SIG-M5 treated with dmso at 0.1 percent for 504 hours (cell line): ENCODE measurements around the gene FMNL2.

ENCODE experiments used
- DNase-seq: peaks from one replicate; lab custom pipeline; 2025; ENCODE audit not compliant: unreplicated experiment; lab: John Stamatoyannopoulos, UW

FMNL2 gene

DNA sequence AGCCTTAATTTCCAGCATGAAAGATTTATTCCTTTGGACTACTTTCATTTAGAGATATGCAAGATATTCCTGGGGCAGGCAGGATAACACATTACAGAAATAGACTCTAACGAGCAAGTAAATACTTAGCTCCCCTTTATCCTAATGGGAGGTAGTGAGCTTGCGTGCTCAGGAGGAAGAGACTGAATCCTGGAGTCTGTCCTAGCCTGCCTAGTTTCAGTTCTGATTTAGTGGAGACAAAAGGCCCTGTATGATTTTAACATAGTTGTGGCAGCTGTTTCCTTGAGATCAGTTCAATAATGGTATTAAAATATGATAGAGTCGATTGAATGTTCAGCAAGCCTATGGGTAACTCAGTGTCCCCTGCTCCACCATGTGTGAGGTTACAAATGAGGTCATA lies 109.5 kb downstream of the FMNL2 start:
- no peak for DNase-seq

GRCh38 chr2:152445375-152445774 lies 110.4 kb downstream of the FMNL2 start:
- no peak for DNase-seq

- DNase-seq = no peak
Measured at GRCh38 chr2:152445791-152446201, 110.8 kb downstream of the FMNL2 start.

GRCh38 chr2:152446213-152446612 lies 111.2 kb downstream of the FMNL2 start:
- DNase-seq = no peak

DNA sequence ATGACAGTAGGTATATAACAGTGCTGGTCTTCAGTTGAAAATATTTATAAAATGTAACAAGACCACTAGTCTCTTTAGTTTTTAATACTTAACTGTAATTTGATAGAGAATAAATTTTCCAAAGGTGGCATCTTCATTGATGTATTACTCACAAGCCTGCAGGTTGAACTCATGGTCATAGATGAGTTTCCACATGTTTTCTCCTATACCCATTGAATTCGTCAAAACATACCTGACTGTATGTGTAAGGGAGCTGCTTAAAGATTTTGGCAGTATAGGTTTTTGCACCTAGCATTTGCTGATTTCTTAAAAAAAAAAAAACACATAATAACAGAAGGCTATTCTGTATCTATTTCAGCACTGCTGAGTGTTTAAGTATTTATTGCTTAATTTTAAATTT lies 112.9 kb downstream of the FMNL2 start:
- DNase-seq = no peak

- no peak for DNase-seq
Measured at GRCh38 chr2:152448606-152449005, 113.6 kb downstream of the FMNL2 start.

- DNase-seq = no peak
Measured at GRCh38 chr2:152449578-152449977, 114.6 kb downstream of the FMNL2 start.

DNA sequence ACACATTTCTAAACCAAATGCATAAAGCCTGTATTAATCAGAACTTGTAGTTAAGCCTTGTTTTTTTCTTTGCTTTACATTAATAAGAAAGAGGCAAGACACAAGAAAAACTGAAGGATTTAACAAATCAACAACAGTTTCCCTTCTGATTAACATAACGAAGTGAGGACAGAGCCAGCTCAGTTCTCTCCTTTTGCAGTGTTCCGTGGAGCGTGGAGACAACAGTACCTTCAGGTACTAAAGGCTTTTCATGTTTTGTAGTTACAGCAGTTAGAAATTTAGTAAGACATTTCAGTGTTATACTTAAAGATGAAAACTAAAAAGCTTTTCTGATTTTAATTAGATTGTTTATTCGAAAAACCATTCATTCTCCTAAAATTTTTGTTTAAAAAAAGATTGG lies 115.2 kb downstream of the FMNL2 start:
- no peak for DNase-seq

DNA sequence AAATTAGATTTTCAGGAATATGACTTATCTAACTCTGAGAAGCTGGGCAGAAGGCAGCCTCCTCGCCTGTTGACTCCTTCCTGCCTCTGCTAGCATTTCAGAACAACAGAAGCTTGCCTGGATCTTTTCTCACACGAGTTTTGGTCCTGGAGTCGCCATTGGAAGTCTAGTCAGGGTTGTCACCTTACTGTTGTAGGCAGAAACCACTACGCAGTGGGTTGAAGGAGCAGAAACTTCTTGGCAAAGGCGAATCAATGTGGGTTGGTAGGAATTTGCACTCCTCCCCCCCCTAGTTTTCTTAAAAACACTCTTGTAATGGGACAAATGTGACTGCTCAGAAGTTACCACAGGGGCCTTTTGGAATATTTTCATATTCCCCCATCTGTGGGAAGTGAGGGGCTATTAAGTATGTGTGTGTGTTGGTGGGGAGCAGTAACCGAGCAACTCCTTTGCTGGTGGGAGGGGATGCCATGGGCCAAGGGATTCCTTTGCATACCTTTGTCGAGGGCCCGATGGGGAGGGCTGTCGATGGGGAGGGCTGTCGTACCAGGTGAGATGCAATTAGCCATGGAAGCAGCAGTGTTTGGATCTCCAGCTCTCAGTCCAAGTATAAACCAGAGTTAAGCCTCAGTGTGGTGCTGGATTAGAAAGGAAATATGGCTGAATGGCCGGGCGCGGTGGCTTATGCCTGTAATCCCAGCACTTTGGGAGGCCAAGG lies 117.4 kb downstream of the FMNL2 start:
- DNase-seq = no peak

DNA sequence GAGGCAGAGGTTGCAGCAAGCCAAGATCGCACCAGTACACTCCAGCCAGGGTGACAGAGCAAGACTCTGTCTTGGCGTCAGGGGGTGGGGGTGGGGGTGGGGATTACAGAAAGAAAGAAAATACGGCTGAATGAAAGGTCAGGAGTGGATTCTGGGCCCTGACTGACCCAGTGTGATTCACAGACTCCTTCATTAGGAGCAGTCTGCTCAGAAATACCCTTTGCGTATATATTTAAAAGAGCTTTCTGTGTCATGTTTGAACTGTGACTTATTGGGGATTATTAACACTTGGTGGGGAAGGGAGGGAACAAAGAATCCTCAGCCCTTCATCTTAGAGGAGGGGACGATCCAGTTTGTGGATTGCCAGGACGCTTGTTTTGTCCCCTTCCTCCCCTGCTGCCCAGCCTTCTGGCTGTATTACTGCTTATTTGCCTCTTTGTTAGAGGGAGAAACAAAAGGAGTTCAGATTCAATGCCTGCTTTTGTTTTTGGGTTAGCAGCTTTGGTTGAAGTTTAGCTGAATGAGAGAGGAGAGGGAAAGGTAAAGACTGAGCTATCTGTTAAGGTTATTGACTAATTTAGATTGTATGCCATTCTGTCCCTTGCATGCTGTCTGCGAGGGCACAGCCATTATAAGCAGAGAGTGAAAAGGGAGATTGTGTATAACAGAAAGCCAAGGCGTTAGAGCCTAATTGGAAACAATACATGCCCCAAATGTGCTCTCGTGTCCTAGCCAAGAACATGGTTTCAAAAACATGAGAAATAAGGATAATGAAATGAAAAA lies 118.3 kb downstream of the FMNL2 start:
- no peak for DNase-seq

DNA sequence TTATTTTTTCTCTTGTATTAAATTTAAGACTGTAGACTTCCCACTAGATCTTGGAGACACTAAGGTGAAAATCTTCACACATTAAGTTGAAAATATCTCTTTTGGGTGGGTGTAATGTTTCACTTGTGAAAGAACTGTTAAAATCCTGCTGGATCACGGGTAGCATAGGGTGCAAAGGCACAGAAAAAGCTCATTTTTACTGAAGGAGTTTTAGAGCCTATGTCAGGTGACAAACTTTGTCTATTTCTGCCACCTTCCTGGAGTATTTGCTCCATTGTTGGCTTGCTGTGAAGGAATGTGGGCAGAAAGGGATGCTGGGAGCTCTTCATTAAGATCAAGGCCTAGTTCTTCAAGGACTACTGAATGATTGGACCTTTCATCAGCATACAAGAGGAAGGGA lies 119.4 kb downstream of the FMNL2 start:
- no peak for DNase-seq

GRCh38 chr2:152454960-152455359 lies 120.0 kb downstream of the FMNL2 start:
- DNase-seq = no peak

DNA sequence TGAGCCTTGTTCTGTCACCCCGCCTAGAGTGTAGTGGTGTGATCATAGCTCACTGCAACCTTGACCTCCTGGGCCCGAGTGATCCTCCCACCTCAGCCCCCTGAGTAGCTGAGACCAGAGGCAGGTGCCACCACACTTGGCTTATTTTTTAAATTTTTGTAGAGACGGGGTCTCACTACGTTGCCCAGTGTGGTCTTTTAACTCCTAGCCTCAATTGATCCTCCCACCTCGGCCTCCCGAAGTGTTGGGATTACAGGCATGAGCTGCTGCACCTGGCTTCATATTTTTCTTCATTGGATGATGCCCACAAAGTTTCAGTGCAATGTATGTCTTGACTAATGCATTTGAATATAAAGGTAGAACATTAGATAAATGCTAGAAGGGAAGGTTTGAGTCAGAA lies 120.8 kb downstream of the FMNL2 start:
- no peak for DNase-seq

DNA sequence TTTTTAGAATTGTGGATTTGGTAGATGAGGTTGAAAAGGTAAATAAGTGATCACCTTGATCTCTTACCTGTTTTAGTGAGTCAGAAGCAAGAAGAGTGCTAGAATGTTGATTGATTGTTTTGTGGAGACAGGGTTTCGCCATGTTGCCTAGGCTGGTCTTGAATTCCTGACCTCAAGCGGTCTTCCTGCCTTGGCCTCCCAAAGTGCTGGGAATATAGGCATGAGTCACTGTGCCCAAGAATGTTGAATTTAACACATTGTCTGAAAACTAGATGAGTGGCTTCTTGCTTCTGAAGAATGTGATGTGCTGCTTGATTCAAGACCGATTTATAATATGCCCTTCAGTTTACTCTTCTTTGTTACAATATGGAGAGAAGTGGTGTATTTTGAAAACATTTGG lies 121.3 kb downstream of the FMNL2 start:
- DNase-seq = no peak

DNA sequence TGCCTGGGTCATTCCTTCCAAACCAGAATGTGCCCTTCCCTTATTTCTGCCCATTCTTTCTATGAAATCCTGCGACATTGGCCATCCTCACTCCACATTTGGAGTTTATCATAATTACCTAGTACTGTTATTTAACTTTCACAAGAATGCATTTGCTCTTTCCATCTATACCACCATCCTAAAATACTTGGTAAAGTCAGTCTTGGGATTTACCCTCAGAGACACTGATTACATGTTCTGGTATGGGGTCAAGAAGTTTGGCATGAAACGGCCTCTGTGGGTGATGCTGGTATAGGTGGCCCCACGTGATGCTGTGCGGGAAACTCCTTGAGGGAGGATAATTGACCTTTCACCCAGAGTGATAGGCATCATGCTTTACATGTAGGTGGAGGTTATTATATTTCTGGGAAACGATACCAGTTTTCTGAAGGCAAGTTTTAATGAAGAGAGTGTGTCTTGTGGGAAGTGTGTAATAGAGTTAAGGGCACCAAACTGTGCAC lies 123.5 kb downstream of the FMNL2 start:
- DNase-seq = no peak

GRCh38 chr2:152459091-152459490 lies 124.1 kb downstream of the FMNL2 start:
- DNase-seq = no peak

- no peak for DNase-seq
Measured at GRCh38 chr2:152460567-152460966, 125.6 kb downstream of the FMNL2 start.

- no peak for DNase-seq
Measured at GRCh38 chr2:152462120-152462519, 127.1 kb downstream of the FMNL2 start.

- DNase-seq = no peak
Measured at GRCh38 chr2:152462779-152463178, 127.8 kb downstream of the FMNL2 start.

GRCh38 chr2:152464851-152465470 lies 130.0 kb downstream of the FMNL2 start:
- DNase-seq = no peak

- no peak for DNase-seq
Measured at GRCh38 chr2:152465541-152465940, 130.6 kb downstream of the FMNL2 start.

GRCh38 chr2:152466041-152466440 lies 131.1 kb downstream of the FMNL2 start:
- no peak for DNase-seq
